ENCODE measurements around the gene DGKI.

DNA sequence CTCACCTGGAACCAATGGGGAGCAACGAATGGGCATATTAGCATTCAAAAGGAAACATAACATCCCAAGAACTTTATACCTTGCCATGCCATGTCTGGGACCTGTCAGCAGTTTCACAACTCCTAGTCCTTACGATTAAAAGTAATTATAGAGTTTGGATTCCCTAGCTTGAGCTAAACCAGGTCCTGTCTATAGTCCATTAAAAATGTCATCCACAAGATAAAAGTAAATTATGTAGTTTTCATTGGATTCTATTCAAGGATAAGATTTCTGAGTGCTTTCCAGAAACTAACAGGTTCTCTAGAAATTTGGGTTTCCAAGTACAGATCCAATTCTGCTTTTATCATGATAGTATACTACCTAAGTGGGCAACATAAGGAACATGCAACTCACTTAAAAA, 339.7 kb downstream of the DGKI start:
- TF ChIP-seq, protein P1, sequence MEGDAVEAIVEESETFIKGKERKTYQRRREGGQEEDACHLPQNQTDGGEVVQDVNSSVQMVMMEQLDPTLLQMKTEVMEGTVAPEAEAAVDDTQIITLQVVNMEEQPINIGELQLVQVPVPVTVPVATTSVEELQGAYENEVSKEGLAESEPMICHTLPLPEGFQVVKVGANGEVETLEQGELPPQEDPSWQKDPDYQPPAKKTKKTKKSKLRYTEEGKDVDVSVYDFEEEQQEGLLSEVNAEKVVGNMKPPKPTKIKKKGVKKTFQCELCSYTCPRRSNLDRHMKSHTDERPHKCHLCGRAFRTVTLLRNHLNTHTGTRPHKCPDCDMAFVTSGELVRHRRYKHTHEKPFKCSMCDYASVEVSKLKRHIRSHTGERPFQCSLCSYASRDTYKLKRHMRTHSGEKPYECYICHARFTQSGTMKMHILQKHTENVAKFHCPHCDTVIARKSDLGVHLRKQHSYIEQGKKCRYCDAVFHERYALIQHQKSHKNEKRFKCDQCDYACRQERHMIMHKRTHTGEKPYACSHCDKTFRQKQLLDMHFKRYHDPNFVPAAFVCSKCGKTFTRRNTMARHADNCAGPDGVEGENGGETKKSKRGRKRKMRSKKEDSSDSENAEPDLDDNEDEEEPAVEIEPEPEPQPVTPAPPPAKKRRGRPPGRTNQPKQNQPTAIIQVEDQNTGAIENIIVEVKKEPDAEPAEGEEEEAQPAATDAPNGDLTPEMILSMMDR (IDR thresholded peaks at IDR 0.05), result no peak
- TF ChIP-seq EZH2 (IDR thresholded peaks at IDR 0.05; ENCODE audit: borderline replicate concordance, insufficient read depth, low read depth, low read length, poor library complexity, severe bottlenecking), result no peak

Measured in B cell (primary cell).